MCF 10A (cell line): Measurements from ENCODE around the gene CDC42EP2. TPM values are rescaled to one million over a fixed set of nuclear protein-coding genes. Genes with fewer than 3 reads are reported as not detected.

Source experiments
- BruUV-seq: library from RNA; stranded (reverse); fragments of 400-500 nt; replicated peaks from 2 replicates; lab custom pipeline; 2021; lab: Mats Ljungman, UMichigan
- CTCF ChIA-PET: fragments of 300-600 bp; sonication (Branson Sonifier 250); formaldehyde crosslinking; extraction: SDS; loops from one replicate; lab custom pipeline; 2021; ENCODE audit warnings: antibody characterized with exemption, inconsistent platforms; lab: Yijun Ruan, JAX
- POLR2A ChIA-PET: fragments of 300-600, 350-650 bp; sonication (Branson Sonifier 250); formaldehyde crosslinking; extraction: SDS; loops from one replicate; lab custom pipeline; 2020; ENCODE audit warnings: antibody characterized with exemption, inconsistent platforms; lab: Yijun Ruan, JAX
- DNase-seq: peaks from one replicate; pipeline ENCODE4 v3.0.0-alpha.2; 2018; ENCODE audit not compliant: unreplicated experiment
- H3K27ac Mint-ChIP-seq: one replicate; pipeline ENCODE4 v1.8.0; 2022; ENCODE audit warnings: mild to moderate bottlenecking, low read depth, mixed read lengths; ENCODE audit not compliant: unreplicated experiment
- H3K27me3 Mint-ChIP-seq: one replicate; pipeline ENCODE4 v1.8.0; 2022; ENCODE audit warnings: mixed read lengths; ENCODE audit not compliant: insufficient read depth, unreplicated experiment
- H3K36me3 Mint-ChIP-seq: one replicate; pipeline ENCODE4 v1.8.0; 2022; ENCODE audit warnings: mild to moderate bottlenecking, moderate library complexity, mixed read lengths; ENCODE audit not compliant: insufficient read depth, unreplicated experiment
- H3K4me1 Mint-ChIP-seq: one replicate; pipeline ENCODE4 v1.8.0; 2022; ENCODE audit warnings: mixed read lengths; ENCODE audit not compliant: insufficient read depth, unreplicated experiment
- H3K4me3 Mint-ChIP-seq: one replicate; pipeline ENCODE4 v1.8.0; 2022; ENCODE audit warnings: mild to moderate bottlenecking, moderate library complexity, mixed read lengths; ENCODE audit not compliant: unreplicated experiment
- H3K9me3 Mint-ChIP-seq: one replicate; pipeline ENCODE4 v1.8.0; 2022; ENCODE audit warnings: mixed read lengths; ENCODE audit not compliant: unreplicated experiment
- intact Hi-C: fragments of 100-400 bp; cut with micrococcal nuclease; formaldehyde crosslinking; loops from 2 replicates; pipeline ENCODE4 v1.14.1; 2022
- total RNA-seq: library from RNA; stranded (reverse); gene quantifications from 2 replicates; pipeline ENCODE4 v1.2.3, GENCODE V29; 2022
- TF ChIP-seq, protein P1 (sequence below): fragments of 200-600 bp; IDR thresholded peaks from one replicate; pipeline ENCODE4 v1.8.0; 2022; ENCODE audit warnings: antibody characterized with exemption, mild to moderate bottlenecking; ENCODE audit not compliant: unreplicated experiment

The CDC42EP2 gene
- total RNA-seq, 1 experiment from 2014 or later, result 24.5 TPM

DNA sequence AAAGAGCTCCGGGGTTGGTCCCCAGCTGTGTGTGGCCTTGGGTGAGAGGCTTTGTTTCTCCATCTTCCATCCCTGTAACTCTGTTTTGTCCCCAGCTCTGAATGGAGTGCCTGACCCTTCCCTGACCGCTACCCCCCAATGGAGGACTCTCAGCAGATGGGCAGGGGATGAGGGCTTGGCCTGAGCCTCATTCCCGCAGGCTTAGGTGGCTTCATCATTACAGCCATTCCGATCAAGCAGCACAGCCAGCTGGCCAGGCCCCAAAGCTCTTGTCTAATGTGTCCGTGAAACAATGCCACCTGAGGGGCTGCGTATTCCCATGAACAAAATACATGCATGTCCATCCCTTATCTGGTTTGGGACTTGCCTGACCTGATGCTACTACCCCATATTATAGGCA lies 3.9 kb upstream of the CDC42EP2 start:
- no TSS peak for BruUV-seq
- H3K27me3 Mint-ChIP-seq, result no peaks in the 10 kb centered on the region
- no peaks in the 10 kb centered on the region for H3K9me3 Mint-ChIP-seq
- TF ChIP-seq, protein P1, sequence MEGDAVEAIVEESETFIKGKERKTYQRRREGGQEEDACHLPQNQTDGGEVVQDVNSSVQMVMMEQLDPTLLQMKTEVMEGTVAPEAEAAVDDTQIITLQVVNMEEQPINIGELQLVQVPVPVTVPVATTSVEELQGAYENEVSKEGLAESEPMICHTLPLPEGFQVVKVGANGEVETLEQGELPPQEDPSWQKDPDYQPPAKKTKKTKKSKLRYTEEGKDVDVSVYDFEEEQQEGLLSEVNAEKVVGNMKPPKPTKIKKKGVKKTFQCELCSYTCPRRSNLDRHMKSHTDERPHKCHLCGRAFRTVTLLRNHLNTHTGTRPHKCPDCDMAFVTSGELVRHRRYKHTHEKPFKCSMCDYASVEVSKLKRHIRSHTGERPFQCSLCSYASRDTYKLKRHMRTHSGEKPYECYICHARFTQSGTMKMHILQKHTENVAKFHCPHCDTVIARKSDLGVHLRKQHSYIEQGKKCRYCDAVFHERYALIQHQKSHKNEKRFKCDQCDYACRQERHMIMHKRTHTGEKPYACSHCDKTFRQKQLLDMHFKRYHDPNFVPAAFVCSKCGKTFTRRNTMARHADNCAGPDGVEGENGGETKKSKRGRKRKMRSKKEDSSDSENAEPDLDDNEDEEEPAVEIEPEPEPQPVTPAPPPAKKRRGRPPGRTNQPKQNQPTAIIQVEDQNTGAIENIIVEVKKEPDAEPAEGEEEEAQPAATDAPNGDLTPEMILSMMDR, result no peak
- peak overlapping the region; percentile 76 for H3K27ac Mint-ChIP-seq
- peaks cover 37% of the 10 kb centered on the region for H3K4me1 Mint-ChIP-seq
- peak overlapping the region; percentile 58 for H3K4me3 Mint-ChIP-seq
- intact Hi-C loops, result no loop called here
- no peaks in the 10 kb centered on the region for H3K36me3 Mint-ChIP-seq
- ChIA-PET CTCF (interaction anchor here (0.6 to 13.1 kb wide), 5 partner anchors 13 to 59 kb away, joined by 3 to 335 read pairs (median 5); partner anchors contain the start of gene DPF2), POLR2A (interaction anchor here (0.8 to 2.6 kb wide), 15 partner anchors 15 to 189 kb away, joined by 3 to 17 read pairs (median 3); partner anchors contain the start of genes DPF2, FAU, MRPL49 and POLA2)
- DNase-seq, result peak; percentile 71

DNA sequence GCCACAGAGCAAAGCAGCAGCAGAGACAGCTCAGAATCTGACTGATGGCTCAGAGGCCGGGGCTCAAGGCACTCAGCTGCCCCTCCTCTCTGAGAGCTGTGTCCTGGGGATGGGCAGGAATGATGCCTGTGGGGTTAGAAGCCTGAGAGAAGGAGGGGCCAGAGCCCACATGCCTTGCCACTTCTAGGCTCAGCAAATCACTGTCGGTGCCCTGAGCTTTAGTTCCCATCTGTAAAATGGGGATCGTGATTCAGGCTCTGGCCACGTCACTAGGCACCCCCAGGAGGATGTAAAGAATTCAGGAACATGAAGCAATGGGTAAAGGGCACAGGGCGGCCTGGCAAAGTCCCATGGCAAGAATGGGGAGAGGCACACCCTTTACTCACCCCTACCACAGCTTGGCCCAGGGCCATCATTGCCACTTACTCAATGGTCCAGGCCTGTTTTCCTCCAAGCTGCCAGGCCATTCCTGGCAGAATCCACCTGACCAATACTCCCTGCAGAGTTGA lies 3.4 kb upstream of the CDC42EP2 start:
- H3K36me3 Mint-ChIP-seq, result no peaks in the 10 kb centered on the region
- H3K9me3 Mint-ChIP-seq, result no peaks in the 10 kb centered on the region
- intact Hi-C loops, result no loop called here
- no peaks in the 10 kb centered on the region for H3K27me3 Mint-ChIP-seq
- TF ChIP-seq, protein P1, result no peak
- POLR2A ChIA-PET, result interaction anchor here (0.8 to 2.6 kb wide), 17 partner anchors 14 to 194 kb away, joined by 3 to 17 read pairs (median 3); partner anchors contain the start of genes DPF2, FAU, MRPL49 and POLA2
- no TSS peak for BruUV-seq
- H3K27ac Mint-ChIP-seq, result peak overlapping the region; percentile 76
- H3K4me3 Mint-ChIP-seq, result peak overlapping the region; percentile 58
- DNase-seq, result peak; percentile 100
- peaks cover 41% of the 10 kb centered on the region for H3K4me1 Mint-ChIP-seq
- CTCF ChIA-PET, result interaction anchor here (0.6 to 13.1 kb wide), 6 partner anchors 12 to 58 kb away, joined by 3 to 335 read pairs (median 4); partner anchors contain the start of gene DPF2

DNA sequence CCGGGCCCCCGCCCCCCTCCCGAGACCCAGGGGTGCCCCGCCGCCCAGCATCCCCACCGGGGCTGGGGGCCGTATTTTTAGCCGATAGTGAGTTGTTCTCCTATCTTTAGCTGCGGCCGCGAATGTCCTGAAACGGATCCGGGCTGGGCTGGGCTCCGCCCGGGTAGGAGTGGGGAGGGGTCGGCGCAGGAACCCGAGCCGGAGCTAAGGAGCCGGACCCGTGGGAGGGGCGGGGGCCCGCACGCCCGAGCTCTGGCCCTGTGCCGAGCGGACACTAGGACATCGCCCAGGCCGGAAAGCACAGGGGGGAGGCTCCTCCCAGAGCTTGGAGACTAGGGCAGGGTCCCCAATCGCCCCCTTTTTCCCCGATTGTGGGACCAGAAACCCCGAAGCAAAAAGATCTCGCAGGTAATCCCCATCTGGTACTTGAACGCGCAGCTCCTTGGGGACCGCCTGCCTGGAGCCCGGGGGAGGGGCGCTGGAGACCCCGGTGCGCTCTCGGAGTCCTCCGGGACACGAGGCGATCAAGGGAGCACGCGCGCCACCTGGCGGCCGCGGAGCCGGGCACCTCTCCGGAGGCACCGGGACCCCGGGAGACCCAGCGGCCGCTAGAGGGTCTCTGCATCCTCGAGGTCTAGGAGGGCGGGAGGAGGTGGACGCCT lies 669 bp downstream of the CDC42EP2 start:
- Mint-ChIP-seq H3K9me3 (no peaks in the 10 kb centered on the region), H3K4me3 (peak overlapping the region; percentile 85), H3K27me3 (no peaks in the 10 kb centered on the region), H3K36me3 (peaks cover 16% of the 10 kb centered on the region), H3K27ac (peak overlapping the region; percentile 83), H3K4me1 (peaks cover 36% of the 10 kb centered on the region)
- TF ChIP-seq, protein P1, result peak; percentile 93
- ChIA-PET CTCF (interaction anchor here (0.5 to 13.1 kb wide), 30 partner anchors 8 to 1622 kb away, joined by 3 to 335 read pairs (median 4); partner anchors contain the start of genes CAPN1, DPF2 and POLA2), POLR2A (interaction anchor here (0.5 to 5.6 kb wide), 20 partner anchors 11 to 863 kb away, joined by 3 to 143 read pairs (median 4); partner anchors contain the start of genes DPF2, MALAT1 and POLA2)
- peak; percentile 76 for DNase-seq
- intact Hi-C loops, result loop anchor here (1.0 to 2.0 kb wide), 2 partner anchors 37 to 40 kb away; no protein-coding TSS in a partner anchor
- BruUV-seq, result TSS peak; percentile 30

DNA sequence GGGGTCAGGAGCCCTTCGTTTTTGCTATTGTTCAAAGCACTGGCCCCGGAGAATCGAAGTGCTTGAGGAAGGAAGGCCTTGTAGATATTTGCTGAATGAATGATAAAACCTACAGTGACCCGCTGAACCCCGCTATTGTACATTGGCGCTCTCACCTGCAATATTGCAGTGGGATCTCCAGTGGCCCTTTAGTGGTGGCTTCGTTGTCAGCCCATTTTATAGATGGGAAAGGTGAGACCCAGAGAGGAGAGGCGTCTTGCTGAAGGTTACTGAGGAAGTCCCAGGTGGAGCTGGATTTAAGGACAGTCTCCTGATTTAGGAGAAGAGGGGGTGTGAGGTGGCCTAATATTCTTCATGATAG lies 1.2 kb downstream of the CDC42EP2 start:
- H3K4me1 Mint-ChIP-seq, result peaks cover 33% of the 10 kb centered on the region
- intact Hi-C loops, result loop anchor here (1.0 to 2.0 kb wide), 2 partner anchors 37 to 41 kb away; no protein-coding TSS in a partner anchor
- ChIA-PET POLR2A (interaction anchor here (0.6 to 5.6 kb wide), 17 partner anchors 10 to 862 kb away, joined by 3 to 143 read pairs (median 4); partner anchors contain the start of genes DPF2, GPHA2, MALAT1 and POLA2), CTCF (interaction anchor here (0.6 to 13.1 kb wide), 24 partner anchors 10 to 774 kb away, joined by 3 to 335 read pairs (median 6); partner anchors contain the start of genes CAPN1, DPF2 and POLA2)
- DNase-seq, result no peak
- no TSS peak for BruUV-seq
- H3K9me3 Mint-ChIP-seq, result no peaks in the 10 kb centered on the region
- TF ChIP-seq, protein P1, result no peak
- peak overlapping the region; percentile 85 for H3K4me3 Mint-ChIP-seq
- H3K27ac Mint-ChIP-seq, result peak overlapping the region; percentile 83
- peaks cover 21% of the 10 kb centered on the region for H3K36me3 Mint-ChIP-seq
- no peaks in the 10 kb centered on the region for H3K27me3 Mint-ChIP-seq
